NCI-H524 treated with DMSO at 0.1 percent for 48 hours (cell line): ENCODE data around the gene NCOA3.

Source experiments
- DNase-seq: peaks from one replicate; lab custom pipeline; 2025; lab: John Stamatoyannopoulos, UW

The NCOA3 gene

DNA sequence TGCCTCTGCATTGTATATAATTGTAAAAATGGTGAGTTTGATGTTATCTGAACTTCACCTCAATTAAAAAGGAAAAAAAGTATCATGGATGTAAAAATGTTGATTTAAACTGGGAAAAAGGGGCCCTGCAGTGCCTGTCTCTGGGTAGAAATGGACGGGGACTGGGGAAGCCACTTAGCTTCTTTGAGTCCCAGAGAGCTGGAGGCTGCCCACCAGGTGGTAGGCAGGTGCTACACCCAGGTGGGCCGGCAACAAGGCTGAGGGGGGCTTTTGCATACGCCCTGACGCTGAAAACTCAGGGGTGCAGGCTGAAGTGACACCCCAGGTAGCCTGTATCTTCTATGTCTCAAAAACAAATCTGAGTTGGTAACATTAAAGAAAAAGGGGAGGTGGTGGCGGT, 165.4 kb downstream of the NCOA3 start:
- no peak for DNase-seq

DNA sequence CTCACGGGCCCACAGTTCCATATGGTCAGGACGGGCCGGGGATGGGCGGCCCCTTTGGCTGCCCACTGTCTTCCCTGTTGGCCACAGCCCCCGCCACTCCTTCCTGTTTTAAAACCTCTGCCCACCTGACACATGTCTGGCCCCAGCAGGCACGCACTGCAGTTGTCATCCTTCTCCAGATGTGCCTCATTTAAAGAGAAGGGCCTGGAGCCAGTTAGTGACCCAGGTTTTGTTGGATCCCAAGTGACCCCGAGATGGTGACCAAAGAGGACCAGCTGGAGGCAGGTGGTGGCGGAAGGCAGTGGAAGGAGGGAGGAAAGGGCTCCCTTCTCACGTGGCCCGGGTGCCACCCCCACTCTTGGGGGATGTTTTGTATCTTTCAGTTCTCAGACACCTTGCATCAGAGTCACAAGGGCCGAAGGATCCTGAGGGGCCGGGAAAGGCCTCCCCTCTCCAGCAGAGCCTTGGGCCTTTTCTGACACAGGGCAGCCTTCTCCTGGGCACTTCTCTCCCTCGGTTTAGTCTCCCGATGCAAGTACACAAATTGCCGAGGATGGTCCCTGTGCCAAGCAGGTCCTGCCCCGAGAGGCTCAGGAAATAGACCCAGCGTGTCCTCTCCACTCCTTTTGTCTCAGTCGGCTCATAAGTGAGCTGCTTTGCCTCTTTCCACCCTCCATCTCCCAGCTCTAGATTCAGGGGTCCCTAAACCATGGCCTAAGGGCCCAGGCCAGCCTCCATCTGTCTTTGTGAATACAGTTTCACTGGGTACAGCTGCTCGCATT, 166.0 kb downstream of the NCOA3 start:
- DNase-seq = no peak

DNA sequence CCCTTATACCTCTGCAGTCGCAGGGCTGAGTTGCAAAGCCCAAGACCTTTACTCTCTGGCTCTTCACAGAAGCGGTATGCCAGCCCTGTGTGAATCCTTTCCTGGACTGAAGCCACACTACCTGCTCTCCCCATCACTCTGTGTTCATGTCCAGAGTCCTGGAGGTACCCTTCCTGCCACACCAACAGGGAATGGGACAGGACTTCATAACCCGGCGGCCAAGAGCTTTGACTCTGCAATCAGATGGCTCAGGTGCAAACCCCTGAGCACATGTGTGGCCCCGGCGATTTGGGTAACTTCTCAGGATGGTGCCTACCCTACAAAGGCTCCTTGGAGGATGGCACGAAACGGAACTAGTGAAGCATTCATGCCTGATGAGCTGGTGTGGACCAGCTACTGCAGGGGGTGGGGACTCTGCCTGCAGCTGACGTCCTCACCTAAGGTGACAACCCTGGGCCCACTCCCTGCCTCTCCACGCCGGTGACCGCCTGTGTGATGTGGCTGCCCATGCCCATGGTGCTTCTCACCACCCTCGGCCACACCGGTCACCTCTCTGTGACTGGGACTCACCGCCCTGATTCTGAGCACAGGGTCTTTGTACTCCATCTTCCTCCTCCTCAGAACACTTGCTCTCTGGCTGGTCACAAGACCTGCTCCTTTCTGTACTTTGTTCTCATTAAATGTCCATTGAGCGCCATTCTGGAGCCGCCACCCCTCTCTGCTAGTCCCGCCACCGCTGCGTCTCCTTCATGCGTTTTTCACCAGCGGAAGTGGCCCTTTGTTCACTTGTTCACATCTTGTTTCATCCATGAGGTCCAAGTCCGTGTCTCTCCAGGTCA, 166.8 kb downstream of the NCOA3 start:
- no peak for DNase-seq

DNA sequence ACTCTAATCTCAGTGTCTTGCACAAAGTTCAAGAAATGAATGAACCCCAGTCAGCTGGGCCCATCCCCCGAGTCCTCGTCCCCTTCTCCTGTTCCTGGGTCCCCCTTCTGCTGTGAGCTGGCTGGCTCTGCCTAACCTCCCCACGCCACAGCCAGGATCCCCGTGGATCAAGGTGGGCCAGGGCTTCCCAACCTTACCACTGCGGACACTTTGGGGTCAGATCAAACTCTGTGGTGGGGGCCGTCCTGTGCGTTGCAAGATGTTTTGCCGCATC, 167.4 kb downstream of the NCOA3 start:
- no peak for DNase-seq

DNA sequence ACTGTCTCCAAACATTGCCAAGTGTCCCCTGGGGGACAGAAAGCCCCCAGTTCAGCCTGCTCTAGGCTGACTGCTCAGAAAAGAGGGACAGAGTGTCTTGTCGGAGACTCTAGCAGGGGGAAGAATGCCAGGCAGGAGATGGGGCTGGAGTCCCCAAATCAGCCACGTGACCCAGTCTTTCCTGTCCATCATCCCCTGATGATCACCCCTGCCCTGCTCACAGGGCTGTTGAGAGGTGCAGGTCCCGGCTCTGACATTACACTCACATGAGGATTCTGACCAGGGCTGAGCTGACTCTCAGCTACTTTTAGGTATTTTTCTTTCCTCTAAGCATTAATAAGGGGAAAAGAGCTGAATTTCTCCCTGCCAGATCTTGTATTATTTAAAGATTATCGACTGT, 167.8 kb downstream of the NCOA3 start:
- no peak for DNase-seq

DNA sequence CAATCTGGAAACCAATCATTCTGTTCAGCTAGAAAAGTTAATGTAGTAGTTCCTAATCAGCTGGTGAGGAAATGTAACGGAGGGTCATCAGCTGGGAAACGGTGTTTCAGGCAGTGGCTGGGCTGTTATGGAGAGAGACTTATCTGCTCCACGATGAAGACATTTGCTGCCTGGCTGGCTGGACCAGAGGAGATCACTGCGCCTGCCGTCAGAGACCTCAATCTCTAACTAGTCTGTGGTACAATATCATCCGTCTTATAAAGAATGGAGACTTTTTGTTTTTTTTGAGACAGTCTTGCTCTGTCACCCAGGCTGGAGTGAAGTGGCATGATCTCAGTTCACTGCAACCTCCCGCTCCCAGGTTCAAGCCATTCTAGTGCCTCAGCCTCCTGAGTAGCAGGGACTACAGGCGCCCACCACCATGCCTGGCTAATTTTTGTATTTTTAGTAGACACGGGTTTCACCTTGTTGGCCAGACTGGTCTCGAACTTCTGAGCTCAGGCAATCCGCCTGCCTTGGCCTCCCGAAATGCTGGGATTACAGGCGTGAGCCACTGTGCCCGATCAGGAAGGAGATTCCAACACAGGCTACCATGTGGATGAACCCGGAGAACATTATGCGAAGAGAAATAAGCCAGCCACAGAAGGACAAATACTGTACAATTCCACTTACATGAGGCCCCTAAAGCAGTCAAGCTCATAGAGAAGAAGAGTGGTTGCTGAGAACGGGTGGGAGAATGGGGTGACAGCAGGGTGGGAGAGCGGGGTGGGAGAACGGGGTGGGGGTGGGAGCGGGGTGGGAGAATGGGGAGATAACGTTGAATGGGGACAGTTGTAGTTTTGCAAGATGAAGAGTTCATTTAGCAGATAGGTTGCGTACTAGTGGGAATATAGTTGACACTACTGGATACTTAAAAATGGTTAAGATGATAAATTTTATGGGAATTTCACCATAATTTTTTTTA, 168.5 kb downstream of the NCOA3 start:
- no peak for DNase-seq

DNA sequence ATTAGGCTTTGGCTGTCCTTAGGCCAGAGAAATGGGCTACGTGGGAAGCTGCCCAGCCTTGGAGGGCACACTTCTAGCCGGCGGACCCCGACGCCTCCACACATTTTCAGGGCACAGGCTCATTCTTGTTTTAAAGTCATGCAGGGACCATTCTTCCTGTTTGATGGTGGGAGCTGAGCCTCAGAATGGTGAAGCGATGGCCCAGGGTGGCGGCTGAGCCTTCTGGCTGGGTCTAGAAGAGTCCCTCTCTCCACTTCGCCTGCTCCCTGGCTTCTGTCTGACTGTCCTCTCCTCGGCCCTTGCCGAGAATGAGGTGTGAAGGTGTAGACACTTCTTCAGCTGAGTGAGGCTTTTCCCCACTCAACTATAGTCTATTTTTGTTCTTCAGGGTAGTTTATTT, 169.2 kb downstream of the NCOA3 start:
- no peak for DNase-seq

DNA sequence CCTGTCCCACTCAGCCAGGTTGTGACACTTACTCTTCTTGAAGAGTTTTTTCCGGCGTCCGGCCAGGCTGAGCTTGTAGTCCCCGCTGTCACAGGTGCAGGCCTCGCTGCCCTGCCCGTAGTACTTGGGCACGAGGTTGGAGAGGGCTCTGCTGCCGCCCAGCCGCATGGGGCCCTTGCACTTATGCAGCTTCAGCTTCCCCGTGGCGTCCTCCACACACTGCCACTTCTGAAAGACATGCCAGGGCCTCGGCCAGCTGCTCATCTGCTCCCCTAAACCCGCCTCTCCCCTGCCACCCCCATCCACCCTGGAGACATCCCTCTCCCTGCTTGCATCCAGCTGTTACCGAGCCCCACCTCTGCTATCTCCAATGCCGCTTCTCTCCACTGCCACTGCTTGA, 170.5 kb downstream of the NCOA3 start:
- no peak for DNase-seq

DNA sequence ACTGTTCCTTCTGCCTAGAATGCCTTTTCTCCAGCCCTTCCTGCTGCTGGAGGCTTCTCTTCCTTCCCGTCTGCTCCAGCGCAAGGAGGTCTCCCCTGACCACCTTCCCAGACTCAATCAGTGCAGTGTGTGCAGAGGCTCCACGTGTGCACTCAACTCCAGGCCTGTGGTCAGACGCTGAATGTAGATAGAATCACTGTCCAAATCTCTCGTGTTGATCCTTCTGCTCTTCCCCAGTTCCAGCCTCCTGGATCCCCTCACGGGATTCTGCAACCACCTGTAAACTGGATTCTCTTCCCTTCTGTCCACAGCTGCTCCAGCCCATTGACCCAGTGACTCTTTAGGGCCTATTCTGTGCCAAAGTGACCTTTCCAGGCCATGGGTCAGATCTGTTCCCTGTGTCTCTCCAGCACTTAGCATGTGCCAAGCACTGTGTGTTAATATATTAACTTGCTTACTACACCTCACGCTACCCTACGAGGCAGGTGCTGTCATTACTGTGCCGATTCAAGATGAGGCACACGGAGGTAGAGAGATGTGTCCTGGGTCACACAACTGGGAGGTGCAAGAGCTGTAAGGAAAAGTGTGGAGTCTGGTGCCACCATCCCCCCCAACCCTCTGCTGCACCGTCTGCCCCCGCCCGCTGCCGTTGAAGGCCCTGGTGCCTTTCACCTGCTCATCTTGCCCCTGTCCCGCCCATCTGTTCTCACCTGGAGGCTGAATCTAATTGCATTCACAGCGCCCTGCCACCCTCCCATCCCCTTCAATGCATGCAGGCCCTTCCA, 171.4 kb downstream of the NCOA3 start:
- DNase-seq = no peak

DNA sequence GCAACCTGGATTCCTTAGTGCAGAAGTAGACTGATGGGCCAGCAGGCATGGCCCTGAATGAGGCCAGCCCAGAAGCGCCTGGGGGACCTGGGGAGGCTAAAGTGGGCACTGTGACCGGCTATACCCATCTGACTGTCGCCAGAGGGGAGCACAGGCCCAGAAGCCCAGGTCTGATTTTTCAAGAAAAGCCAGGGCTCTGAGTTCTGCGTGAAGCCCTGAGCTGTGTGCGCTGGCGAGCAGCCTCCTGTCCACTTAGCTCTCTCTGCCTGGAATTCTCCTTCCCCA, 171.9 kb downstream of the NCOA3 start:
- DNase-seq = no peak

DNA sequence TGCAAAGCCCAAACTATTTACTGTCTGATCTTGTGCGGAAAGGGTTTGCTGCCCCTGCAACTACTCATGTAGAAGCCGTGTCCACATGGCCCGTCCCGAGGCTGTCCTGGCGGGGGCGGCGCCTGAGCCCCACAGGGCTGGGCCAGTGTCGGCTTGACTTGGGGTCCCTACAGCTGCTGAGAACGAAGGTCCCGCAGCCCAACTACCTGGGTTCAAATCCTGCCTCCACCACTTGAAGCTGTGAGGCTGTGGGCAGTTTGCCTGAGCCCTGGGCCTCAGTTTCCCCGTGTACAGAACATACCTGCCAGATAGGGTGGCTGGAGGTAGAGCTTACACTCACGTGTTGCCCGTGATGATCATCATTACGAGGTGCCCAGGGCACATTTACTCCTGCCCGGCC, 172.5 kb downstream of the NCOA3 start:
- no peak for DNase-seq

DNA sequence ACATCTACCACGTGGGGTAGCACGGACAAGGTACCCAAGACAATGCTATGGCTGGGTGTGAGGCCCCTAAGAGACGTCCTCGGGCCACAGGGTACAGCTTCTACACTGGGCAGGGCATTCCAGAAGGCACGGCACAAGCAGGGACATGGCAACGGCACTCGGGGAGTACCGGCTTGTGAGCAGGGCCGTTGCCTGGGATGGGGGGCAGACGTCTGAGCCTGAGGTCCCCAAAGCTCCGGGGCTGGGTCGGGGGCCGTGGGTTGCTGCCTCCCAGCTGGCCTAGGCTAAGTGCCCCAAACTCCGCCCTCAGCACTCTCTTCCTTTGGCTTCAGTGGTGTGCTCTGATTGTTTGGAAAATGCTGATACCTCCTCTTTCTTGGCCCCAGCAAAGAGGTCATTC, 173.0 kb downstream of the NCOA3 start:
- DNase-seq = no peak

DNA sequence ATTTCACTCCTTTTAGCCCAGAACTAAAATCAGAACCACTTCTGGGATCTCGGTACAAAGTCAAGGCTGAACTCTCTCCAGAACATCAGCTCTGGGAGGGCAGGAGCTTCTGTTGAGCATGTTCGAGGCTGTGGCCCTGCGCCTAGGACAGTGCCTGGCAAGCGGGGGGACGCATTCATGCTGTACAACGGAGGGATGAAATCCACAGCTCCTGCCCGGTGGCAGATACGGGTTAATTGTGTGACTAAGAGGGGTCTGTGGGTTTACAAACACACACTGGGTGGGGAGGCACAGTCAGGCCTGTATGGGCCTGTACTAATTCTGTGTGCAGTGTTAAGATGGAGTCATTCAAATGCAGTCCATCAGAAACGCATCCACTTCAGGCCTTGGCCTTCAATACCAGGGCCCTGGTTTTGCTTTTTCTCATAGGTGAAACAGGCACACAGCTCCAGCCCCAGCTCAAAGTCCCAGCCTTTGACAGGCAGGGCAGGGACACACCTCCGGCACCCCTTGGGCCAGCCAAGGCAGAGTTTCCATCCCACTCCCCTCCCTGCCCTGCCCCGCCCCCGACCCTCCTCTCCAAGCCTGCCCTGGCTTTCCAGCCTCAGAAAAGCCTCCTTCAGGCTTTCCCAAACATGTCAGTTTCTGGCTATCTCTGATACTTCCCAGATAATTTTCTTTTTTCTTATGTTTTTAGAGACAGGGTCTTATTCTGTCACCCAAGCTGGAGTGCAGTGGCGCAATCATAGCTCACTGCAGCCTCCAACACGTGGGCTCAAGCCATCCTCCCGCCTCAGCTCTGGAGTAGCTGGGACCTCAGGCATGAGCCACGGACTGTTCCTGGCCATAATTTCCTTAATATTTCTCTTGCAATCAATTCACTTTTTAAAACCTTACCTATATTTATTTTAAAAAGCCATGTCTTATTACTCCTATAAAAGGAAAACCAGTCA, 173.8 kb downstream of the NCOA3 start:
- DNase-seq = no peak

DNA sequence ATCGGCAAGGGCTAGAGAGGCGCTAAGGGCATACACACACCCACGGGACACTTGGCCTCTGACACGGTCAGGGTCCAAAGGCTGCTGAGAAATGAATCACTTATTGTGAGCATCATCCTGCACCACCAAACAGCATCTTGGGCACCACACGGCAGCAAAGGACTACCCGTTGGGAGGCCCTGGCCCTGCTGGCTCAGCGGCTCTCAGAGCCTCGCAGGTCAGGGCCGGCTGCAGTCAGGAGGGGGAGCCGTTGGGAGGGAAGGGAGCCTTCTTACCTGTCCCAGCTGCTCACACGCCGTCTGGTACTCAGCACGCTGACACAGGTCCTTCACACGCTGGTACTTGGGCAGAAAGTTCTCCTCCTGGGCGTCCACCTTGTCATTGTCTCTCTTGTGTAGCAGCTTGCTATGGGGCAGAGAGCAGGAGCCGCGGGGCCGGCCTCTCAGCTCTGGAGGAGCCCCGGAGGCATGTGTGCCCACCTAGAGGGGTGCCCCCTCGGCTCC, 174.6 kb downstream of the NCOA3 start:
- DNase-seq = no peak

DNA sequence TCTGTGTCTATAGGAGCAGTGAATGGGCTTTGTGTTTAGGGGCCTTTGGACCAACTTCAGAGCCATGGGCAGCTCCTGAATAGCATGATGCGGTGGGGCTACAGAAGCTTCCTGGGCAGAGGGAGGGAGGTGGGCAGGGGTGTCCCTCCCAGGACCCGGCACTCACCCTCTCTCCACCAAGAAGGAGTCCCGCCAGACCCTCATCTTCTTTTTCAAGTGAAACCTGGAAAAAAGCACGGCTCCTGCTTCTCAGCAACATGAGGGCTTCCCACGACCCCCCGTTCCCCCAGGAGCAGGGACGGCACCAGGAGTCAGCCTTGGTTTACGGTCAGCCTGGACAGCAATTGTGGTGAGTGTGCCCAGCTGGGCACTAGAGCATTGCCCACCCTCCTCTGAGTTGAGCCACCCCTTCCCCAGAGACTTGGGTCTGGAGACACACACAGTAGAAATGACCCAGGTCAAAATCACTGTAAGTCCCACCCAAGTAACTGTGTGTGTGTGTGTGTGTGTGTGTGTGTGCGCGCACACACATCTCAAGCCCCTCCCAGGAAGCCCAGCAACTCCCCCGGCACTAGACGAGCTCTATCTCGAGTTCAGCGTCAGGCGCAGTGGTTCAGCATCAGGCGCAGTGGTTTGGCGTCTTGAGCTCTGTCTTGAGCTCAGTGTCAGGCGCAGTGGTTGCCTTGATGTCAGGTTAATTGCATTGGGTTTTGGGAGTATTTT, 175.4 kb downstream of the NCOA3 start:
- DNase-seq = no peak

DNA sequence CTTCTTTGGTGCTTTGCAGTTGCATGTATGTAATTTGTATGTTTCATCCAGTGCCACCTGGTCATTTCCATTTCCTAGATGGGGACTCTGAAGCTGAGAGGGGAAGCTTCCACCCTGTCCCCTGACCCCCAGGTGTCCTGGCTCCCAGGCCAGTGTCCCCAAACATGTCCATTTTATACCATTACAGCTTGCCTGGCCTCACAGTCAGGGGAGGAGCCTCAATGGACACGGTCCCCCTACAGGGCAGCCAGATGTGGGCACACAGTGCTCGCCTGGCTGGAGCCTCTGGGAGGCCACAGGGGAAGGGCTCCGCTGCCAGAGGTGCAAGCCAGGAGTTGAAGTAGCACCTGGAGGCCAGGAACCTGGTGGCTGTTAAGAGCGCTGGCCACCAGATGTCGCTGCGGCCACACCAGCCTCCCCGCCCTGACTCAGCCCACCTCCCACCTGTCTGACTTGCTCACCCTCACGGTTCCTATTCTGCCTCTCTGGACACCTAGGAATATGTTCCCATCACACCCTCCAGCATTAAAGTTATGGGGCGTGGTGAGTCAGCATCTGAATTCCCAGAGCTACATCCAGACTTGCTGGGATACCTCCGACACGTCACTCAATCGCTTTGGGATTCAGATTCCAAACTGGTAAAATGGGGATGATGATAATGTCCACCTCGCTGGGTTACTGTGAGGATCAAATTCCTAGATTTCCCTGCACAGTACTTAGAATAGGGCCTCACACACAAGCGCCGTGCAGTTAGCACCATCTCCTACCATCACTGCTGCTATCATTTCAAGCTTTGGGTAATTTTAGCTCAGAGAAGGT, 176.2 kb downstream of the NCOA3 start:
- DNase-seq = no peak

DNA sequence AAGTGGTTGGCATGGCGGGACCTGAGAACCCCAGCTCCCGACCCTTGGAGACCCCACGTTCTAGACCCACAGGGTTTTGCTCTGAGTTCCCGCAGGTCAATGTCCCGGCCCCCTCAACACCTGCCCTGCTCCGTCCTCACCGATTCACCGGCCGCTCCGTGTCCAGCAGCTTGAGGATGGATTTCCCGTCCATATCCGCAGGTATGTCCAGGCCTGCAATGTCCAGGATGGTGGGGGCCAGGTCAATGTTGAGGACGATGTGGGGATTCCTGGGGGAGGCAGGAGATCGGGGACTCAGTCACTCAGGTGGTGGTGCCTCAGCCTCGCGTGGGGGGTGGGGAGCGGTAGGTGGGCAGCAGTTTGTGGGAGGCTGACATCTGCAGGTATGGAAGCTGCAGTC, 176.8 kb downstream of the NCOA3 start:
- no peak for DNase-seq

DNA sequence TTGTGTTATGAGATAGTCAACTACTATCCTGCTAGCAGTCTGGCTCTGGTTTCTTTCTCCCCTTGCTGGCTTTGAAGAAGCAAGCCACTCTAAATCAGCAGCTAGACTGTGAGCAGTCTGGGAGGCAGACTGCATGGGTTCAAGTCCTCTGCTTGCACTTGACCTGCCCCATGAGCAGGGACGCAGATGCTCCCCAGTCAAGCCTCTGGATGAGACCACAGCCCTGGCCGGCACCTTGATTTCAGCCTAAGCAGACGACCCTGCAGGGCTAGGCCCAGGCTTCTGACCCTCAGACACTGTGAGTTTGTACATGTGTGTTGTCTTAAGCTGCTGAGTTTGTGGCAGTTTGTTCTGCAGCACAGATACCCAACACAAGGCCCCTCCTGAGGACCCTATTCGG, 177.8 kb downstream of the NCOA3 start:
- no peak for DNase-seq
